Tibial nerve (tissue), 4 donors: Measurements from ENCODE around the gene ZKSCAN2. TPM values are rescaled to one million over a fixed set of nuclear protein-coding genes. Genes with fewer than 3 reads are reported as not detected.

Experiments used
- DNase-seq, 2 donors: peaks; one replicate each; pipeline ENCODE4 v3.0.0-alpha.2; 2019; ENCODE audit warnings: low spot score in 2 of 2
- H3K27ac ChIP-seq, 4 donors: fragments of 200-600 bp; sonication (generic) in 3 of 4; one replicate each; pipeline ENCODE4 v1.5.1; 2017 to 2019; ENCODE audit warnings: mild to moderate bottlenecking in 1 of 4
- H3K27me3 ChIP-seq, 2 donors: fragments of 200-600 bp; sonication (generic) in 1 of 2; one replicate each; pipeline versions ENCODE4 v1.5.1 to v1.6.0; 2017 to 2019
- H3K36me3 ChIP-seq, 3 donors: fragments of 200-600 bp; sonication (generic); one replicate each; pipeline ENCODE4 v1.5.1; 2018 to 2019
- H3K4me1 ChIP-seq, 4 donors: fragments of 200-600 bp; sonication (generic) in 3 of 4; one replicate each; pipeline ENCODE4 v1.5.1; 2017 to 2019
- H3K4me3 ChIP-seq, 4 donors: fragments of 200-600 bp; sonication (generic) in 3 of 4; one replicate each; pipeline ENCODE4 v1.5.1; 2017 to 2019; ENCODE audit warnings: mild to moderate bottlenecking in 1 of 4, moderate library complexity in 1 of 4
- H3K9me3 ChIP-seq, 4 donors: fragments of 200-600 bp; sonication (generic) in 3 of 4; one replicate each; pipeline ENCODE4 v1.5.1; 2017 to 2019
- CTCF ChIP-seq, 5 experiments: fragments of 200-600 bp in 3 of 5; fragments of 450-650 bp in 2 of 5; sonication (generic) in 3 of 5; IDR thresholded peaks; one replicate each; pipeline ENCODE4 v1.5.1; 2016 to 2019; ENCODE audit warnings: antibody characterized with exemption in 5 of 5, mild to moderate bottlenecking in 3 of 5, moderate library complexity in 2 of 5
- EP300 ChIP-seq, 2 donors: sonication (generic); formaldehyde crosslinking; IDR thresholded peaks; one replicate each; pipeline ENCODE4 v1.6.1; 2017; ENCODE audit warnings: antibody characterized with exemption in 2 of 2, mild to moderate bottlenecking in 1 of 2
- POLR2A ChIP-seq, 2 donors: fragments of 450-650 bp; IDR thresholded peaks; one replicate each; pipeline ENCODE4 v1.6.1; 2017; ENCODE audit warnings: antibody characterized with exemption in 2 of 2, mild to moderate bottlenecking in 2 of 2, moderate library complexity in 2 of 2
- WGBS, 2 donors: methylation state at CpG; one replicate each; pipeline ENCODE4 v1.1.5; 2018; 5-methylcytosine and 5-hydroxymethylcytosine counted together
- total RNA-seq, 4 donors: library from RNA; depleted of rRNA; stranded (reverse); fragments of >200 nt; gene quantifications; one replicate each; pipeline ENCODE4 v1.1.0, GENCODE V29; 2016

ZKSCAN2 gene
- total RNA-seq, 4 donors from 2014 or later = 2.0 to 5.0 (median 4.0) TPM

- 1 to 3% methylated on average over 24 of the region's 24 CpGs for WGBS, 2 donors
- TF ChIP-seq CTCF (IDR thresholded peaks at IDR 0.05) (no peak), EP300 (IDR thresholded peaks at IDR 0.05) (no peak), POLR2A (IDR thresholded peaks at IDR 0.05) (no peak)
- Histone ChIP-seq H3K4me1 (peaks cover 0 to 39% (median 23%) of the 10 kb centered on the region in 4 donors), H3K36me3 (peaks cover 0 to 33% (median 0%) of the 10 kb centered on the region in 3 donors), H3K9me3 (no peaks in the 10 kb centered on the region), H3K27ac (peak overlapping the region; percentile 97), H3K4me3 (peak overlapping the region; percentile 69 to 91 (median 79)), H3K27me3 (no peaks in the 10 kb centered on the region)
- DNase-seq = no peak
Measured at GRCh38 chr16:25256695-25257469, 763 bp downstream of the ZKSCAN2 start.

GRCh38 chr16:25253322-25253721, 4.3 kb downstream of the ZKSCAN2 start:
- H3K9me3 ChIP-seq = no peaks in the 10 kb centered on the region
- H3K36me3 ChIP-seq = peaks cover 0 to 69% (median 7%) of the 10 kb centered on the region in 3 donors
- H3K4me1 ChIP-seq = peaks cover 0 to 25% (median 13%) of the 10 kb centered on the region in 4 donors
- DNase-seq = no peak
- no peak overlapping the region for H3K4me3 ChIP-seq
- no peak for TF ChIP-seq POLR2A (IDR thresholded peaks at IDR 0.05)
- TF ChIP-seq CTCF (IDR thresholded peaks at IDR 0.05) = no peak
- TF ChIP-seq EP300 (IDR thresholded peaks at IDR 0.05) = no peak
- no peaks in the 10 kb centered on the region for H3K27me3 ChIP-seq
- 91 to 94% methylated on average over 2 of the region's 2 CpGs for WGBS, 2 donors
- H3K27ac ChIP-seq = no peak overlapping the region

- peaks cover 0 to 7% (median 0%) of the 10 kb centered on the region in 4 donors for H3K9me3 ChIP-seq
- H3K27me3 ChIP-seq = no peaks in the 10 kb centered on the region
- no peak overlapping the region for H3K4me3 ChIP-seq
- H3K4me1 ChIP-seq = peaks cover 0 to 7% (median under 1%) of the 10 kb centered on the region in 4 donors
- peaks cover 3 to 95% (median 7%) of the 10 kb centered on the region in 3 donors for H3K36me3 ChIP-seq
- WGBS, 2 donors = 93 to 99% methylated on average over 2 of the region's 2 CpGs
- no peak for DNase-seq
- no peak for TF ChIP-seq POLR2A (IDR thresholded peaks at IDR 0.05)
- TF ChIP-seq CTCF (IDR thresholded peaks at IDR 0.05) = no peak
- TF ChIP-seq EP300 (IDR thresholded peaks at IDR 0.05) = no peak
- no peak overlapping the region for H3K27ac ChIP-seq
Measured at GRCh38 chr16:25250467-25250866, 7.2 kb downstream of the ZKSCAN2 start.

- H3K4me1 ChIP-seq = no peaks in the 10 kb centered on the region
Measured at GRCh38 chr16:25235991-25236390, 21.7 kb downstream of the ZKSCAN2 start.

More at GRCh38 chr16:25235991-25236390, 21.7 kb downstream of the ZKSCAN2 start:
- no peak for TF ChIP-seq CTCF (IDR thresholded peaks at IDR 0.05)
- TF ChIP-seq EP300 (IDR thresholded peaks at IDR 0.05) = no peak
- TF ChIP-seq POLR2A (IDR thresholded peaks at IDR 0.05) = no peak
- H3K27ac ChIP-seq = no peak overlapping the region
- no peak for DNase-seq
- peaks cover 0 to 54% (median 0%) of the 10 kb centered on the region in 3 donors for H3K36me3 ChIP-seq
- no peak overlapping the region for H3K4me3 ChIP-seq
- H3K9me3 ChIP-seq = peaks cover 0 to 49% (median 0%) of the 10 kb centered on the region in 4 donors
- 81 to 89% methylated on average over 3 of the region's 3 CpGs for WGBS, 2 donors
- no peaks in the 10 kb centered on the region for H3K27me3 ChIP-seq
